Astrocyte (in vitro differentiated cells and primary cell): ENCODE measurements around the gene ALDH3A1. TPM values are rescaled to one million over a fixed set of nuclear protein-coding genes. Genes with fewer than 3 reads are reported as not detected.

Source experiments
- DNase-seq: peaks from one replicate; pipeline ENCODE4 v3.0.0-alpha.2; 2010; ENCODE audit warnings: low read depth
- FAIRE-seq: peaks from 2 replicates; lab custom pipeline; 2011; peaks lifted over from hg19 to GRCh38; lab: Jason Lieb, UNC
- H2AFZ ChIP-seq: 2 replicates; pipeline ENCODE4 v1.6.0; 2012; ENCODE audit warnings: low read depth, low read length, inconsistent platforms
- H3K27ac ChIP-seq: 2 replicates; pipeline ENCODE4 v1.5.1; 2011; ENCODE audit warnings: low read depth, low read length, inconsistent platforms
- H3K27me3 ChIP-seq: 2 replicates; pipeline ENCODE4 v1.6.0; 2011; ENCODE audit warnings: low read length, inconsistent platforms; ENCODE audit not compliant: insufficient read depth
- H3K36me3 ChIP-seq: 2 replicates; pipeline ENCODE4 v1.5.1; 2011; ENCODE audit warnings: low read length, inconsistent platforms; ENCODE audit not compliant: insufficient read depth
- H3K4me1 ChIP-seq: 2 replicates; pipeline ENCODE4 v1.5.1; 2011; ENCODE audit warnings: low read length, inconsistent platforms; ENCODE audit not compliant: insufficient read depth
- H3K4me2 ChIP-seq: 2 replicates; pipeline ENCODE4 v1.6.0; 2012; ENCODE audit warnings: low read length, inconsistent platforms
- H3K4me3 ChIP-seq: 2 replicates; pipeline ENCODE4 v1.5.1; 2011; ENCODE audit warnings: low read depth, mild to moderate bottlenecking, low read length, inconsistent platforms; ENCODE audit not compliant: insufficient read depth
- H3K79me2 ChIP-seq: 2 replicates; pipeline ENCODE4 v1.6.0; 2012; ENCODE audit warnings: mild to moderate bottlenecking, low read length, inconsistent platforms; ENCODE audit not compliant: insufficient read depth
- H3K9ac ChIP-seq: 2 replicates; pipeline ENCODE4 v1.6.0; 2012; ENCODE audit warnings: mild to moderate bottlenecking, low read length, inconsistent platforms
- H3K9me3 ChIP-seq: 2 replicates; pipeline ENCODE4 v1.5.1; 2012; ENCODE audit warnings: low read depth, mild to moderate bottlenecking, low read length, inconsistent platforms; ENCODE audit not compliant: insufficient read depth
- H4K20me1 ChIP-seq: 2 replicates; pipeline ENCODE4 v1.6.0; 2012; ENCODE audit warnings: low read length, inconsistent platforms; ENCODE audit not compliant: insufficient read depth
- H3K27ac Mint-ChIP-seq: one replicate; pipeline ENCODE4 v1.8.0; 2021; ENCODE audit warnings: mild to moderate bottlenecking, mixed read lengths; ENCODE audit not compliant: unreplicated experiment
- H3K27me3 Mint-ChIP-seq: one replicate; pipeline ENCODE4 v1.8.0; 2021; ENCODE audit warnings: low read depth, mixed read lengths; ENCODE audit not compliant: unreplicated experiment
- H3K36me3 Mint-ChIP-seq: one replicate; pipeline ENCODE4 v1.8.0; 2021; ENCODE audit warnings: low read depth, mixed read lengths; ENCODE audit not compliant: unreplicated experiment
- H3K4me1 Mint-ChIP-seq: one replicate; pipeline ENCODE4 v1.8.0; 2021; ENCODE audit warnings: low read depth, mixed read lengths; ENCODE audit not compliant: unreplicated experiment
- H3K4me3 Mint-ChIP-seq: one replicate; pipeline ENCODE4 v1.8.0; 2021; ENCODE audit warnings: mild to moderate bottlenecking, moderate library complexity, mixed read lengths; ENCODE audit not compliant: unreplicated experiment
- H3K9me3 Mint-ChIP-seq: one replicate; pipeline ENCODE4 v1.8.0; 2021; ENCODE audit warnings: mild to moderate bottlenecking, mixed read lengths; ENCODE audit not compliant: unreplicated experiment
- EZH2 ChIP-seq: IDR thresholded peaks from 2 replicates; pipeline ENCODE4 v1.6.1; 2012; ENCODE audit warnings: mild to moderate bottlenecking, low read length, inconsistent platforms; ENCODE audit not compliant: insufficient read depth
- total RNA-seq: library from RNA; stranded (reverse); gene quantifications from 2 replicates; pipeline ENCODE4 v1.2.1, GENCODE V29; 2021
- TF ChIP-seq, protein P1 (sequence below): IDR thresholded peaks from 2 replicates; pipeline ENCODE4 v1.5.1; 2011; ENCODE audit warnings: low read depth, mild to moderate bottlenecking, inconsistent platforms, low read length, moderate library complexity; ENCODE audit not compliant: insufficient read depth

ALDH3A1 gene
- total RNA-seq, 1 donor from 2014 or later, result not detected

DNA sequence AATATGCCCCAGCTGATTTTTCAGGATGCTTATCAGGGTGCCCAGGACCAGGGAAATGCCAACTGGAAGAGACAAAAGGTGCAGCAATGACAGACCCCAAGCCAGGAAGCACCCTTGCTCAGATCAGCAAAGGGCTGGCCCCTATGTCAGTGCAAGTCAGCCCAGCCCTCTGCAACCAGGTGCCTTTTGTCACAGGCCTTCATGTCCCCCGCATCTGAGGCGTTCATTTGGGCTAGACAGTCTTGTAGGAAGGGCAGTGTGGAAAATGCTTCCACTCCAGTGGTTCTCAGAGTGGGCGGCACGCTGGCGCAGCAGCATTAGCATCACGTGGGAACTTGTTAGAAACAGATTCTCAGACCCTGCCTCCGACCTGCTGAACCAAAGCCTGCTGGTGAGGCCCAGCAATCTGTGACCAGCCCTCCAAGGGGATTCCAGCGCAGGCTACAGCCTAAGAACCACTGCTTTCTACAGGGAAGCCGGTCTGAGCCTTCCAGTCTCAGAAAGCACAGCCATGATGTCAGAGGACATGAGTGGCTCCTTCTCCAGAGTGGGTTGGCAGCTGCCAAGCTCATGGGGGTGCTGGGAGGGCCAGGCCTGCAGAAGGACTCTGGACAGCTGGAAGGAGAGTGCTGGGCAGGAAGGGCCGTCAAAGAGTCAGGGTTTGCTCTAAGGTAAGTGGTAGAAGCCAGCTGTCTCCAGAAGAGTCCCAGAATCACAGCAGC is 44.8 kb downstream of the ALDH3A1 start:
- no peaks in the 10 kb centered on the region for H3K36me3 ChIP-seq
- no peaks in the 10 kb centered on the region for H3K9me3 ChIP-seq
- TF ChIP-seq, protein P1, sequence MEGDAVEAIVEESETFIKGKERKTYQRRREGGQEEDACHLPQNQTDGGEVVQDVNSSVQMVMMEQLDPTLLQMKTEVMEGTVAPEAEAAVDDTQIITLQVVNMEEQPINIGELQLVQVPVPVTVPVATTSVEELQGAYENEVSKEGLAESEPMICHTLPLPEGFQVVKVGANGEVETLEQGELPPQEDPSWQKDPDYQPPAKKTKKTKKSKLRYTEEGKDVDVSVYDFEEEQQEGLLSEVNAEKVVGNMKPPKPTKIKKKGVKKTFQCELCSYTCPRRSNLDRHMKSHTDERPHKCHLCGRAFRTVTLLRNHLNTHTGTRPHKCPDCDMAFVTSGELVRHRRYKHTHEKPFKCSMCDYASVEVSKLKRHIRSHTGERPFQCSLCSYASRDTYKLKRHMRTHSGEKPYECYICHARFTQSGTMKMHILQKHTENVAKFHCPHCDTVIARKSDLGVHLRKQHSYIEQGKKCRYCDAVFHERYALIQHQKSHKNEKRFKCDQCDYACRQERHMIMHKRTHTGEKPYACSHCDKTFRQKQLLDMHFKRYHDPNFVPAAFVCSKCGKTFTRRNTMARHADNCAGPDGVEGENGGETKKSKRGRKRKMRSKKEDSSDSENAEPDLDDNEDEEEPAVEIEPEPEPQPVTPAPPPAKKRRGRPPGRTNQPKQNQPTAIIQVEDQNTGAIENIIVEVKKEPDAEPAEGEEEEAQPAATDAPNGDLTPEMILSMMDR, result no peak
- TF ChIP-seq EZH2, result no peak
- FAIRE-seq (no peak), DNase-seq (no peak)
- H3K4me2 ChIP-seq, result no peak overlapping the region
- H3K27ac ChIP-seq, result no peak overlapping the region
- Mint-ChIP-seq H3K4me1 (peaks cover 12% of the 10 kb centered on the region), H3K9me3 (no peaks in the 10 kb centered on the region), H3K27me3 (peaks cover 5% of the 10 kb centered on the region), H3K36me3 (no peaks in the 10 kb centered on the region), H3K4me3 (peak overlapping the region; percentile 34), H3K27ac (no peak overlapping the region)
- H3K79me2 ChIP-seq, result no peaks in the 10 kb centered on the region
- H3K4me1 ChIP-seq, result no peaks in the 10 kb centered on the region
- no peaks in the 10 kb centered on the region for H4K20me1 ChIP-seq
- no peak overlapping the region for H3K9ac ChIP-seq
- no peak overlapping the region for H2AFZ ChIP-seq
- no peak overlapping the region for H3K4me3 ChIP-seq
- no peaks in the 10 kb centered on the region for H3K27me3 ChIP-seq

DNA sequence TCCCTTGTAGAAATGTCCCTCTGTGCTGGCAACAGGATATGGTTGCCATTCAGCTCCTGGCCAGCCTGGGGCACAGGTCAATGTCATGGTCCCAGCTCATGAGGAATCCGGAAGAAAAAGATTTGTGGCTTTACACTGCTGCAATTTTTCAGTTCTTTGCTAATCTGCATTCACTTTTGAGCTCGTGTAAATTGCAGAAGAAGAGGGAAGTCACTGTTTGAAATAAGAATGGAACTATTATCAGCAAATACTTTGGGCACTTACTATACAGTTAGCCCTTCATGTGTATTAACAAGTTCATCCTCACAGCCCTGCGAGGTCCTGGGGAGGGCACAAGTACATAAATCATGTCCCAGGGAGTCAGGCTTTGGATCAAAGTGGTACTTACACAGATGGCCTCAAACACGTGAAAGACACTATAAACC is 45.9 kb downstream of the ALDH3A1 start:
- H3K27ac Mint-ChIP-seq, result no peak overlapping the region
- FAIRE-seq (no peak), DNase-seq (no peak)
- no peak overlapping the region for H3K9ac ChIP-seq
- H2AFZ ChIP-seq, result no peak overlapping the region
- H4K20me1 ChIP-seq, result no peaks in the 10 kb centered on the region
- H3K27me3 Mint-ChIP-seq, result peaks cover 3% of the 10 kb centered on the region
- no peaks in the 10 kb centered on the region for H3K36me3 ChIP-seq
- no peak overlapping the region for H3K4me3 ChIP-seq
- H3K4me1 Mint-ChIP-seq, result peaks cover 12% of the 10 kb centered on the region
- H3K79me2 ChIP-seq, result no peaks in the 10 kb centered on the region
- TF ChIP-seq, protein P1, result no peak
- no peak for TF ChIP-seq EZH2
- no peak overlapping the region for H3K4me3 Mint-ChIP-seq
- H3K4me2 ChIP-seq, result no peak overlapping the region
- no peaks in the 10 kb centered on the region for H3K9me3 Mint-ChIP-seq
- no peak overlapping the region for H3K27ac ChIP-seq
- H3K4me1 ChIP-seq, result no peaks in the 10 kb centered on the region
- H3K36me3 Mint-ChIP-seq, result no peaks in the 10 kb centered on the region
- no peaks in the 10 kb centered on the region for H3K9me3 ChIP-seq
- no peaks in the 10 kb centered on the region for H3K27me3 ChIP-seq

Other genes starting within 250 kb of the ALDH3A1 start
- 0.17 and 0.75 TPM in 2 replicates for gene SLC47A1, start 214.4 kb downstream of the ALDH3A1 start, total RNA-seq
- gene ALDH3A2, start 99.5 kb downstream of the ALDH3A1 start, total RNA-seq, result 11.1 and 13.8 TPM in 2 replicates
- not detected in 2 replicates for gene SLC47A2, start 31.7 kb downstream of the ALDH3A1 start, total RNA-seq
- 10.8 and 12.1 TPM in 2 replicates for gene ULK2, start 119.6 kb upstream of the ALDH3A1 start, total RNA-seq
- gene AKAP10, start 229.5 kb upstream of the ALDH3A1 start, total RNA-seq, result 27.8 and 28.9 TPM in 2 replicates